ENCODE results near the gene ZGPAT. TPM values are rescaled to one million over a fixed set of nuclear protein-coding genes. Genes with fewer than 3 reads are reported as not detected.

Gene ZGPAT
- total and polyA plus RNA-seq, 2 of the 4 experiments (the other 2 are of a cell fraction): 13.4 to 20.2 TPM

GRCh38 chr20:63685269-63686026, 22.4 kb upstream of the ZGPAT start:
- ChIA-PET POLR2A (ENCODE audit: unreplicated experiment) (interaction anchor here (0.5 kb wide), 1 partner anchor 165 kb away, joined by 6 read pairs; no protein-coding TSS in a partner anchor), CTCF (no interaction called here)
- Histone ChIP-seq H2AFZ (replicated peaks; ENCODE audit: low read length, poor library complexity) (peak overlapping the region; percentile 92), H3K9me3 (ENCODE audit: control insufficient read depth, insufficient read depth, low read length) (no peaks in the 10 kb centered on the region), H2AK5ac (ENCODE audit: low read depth, low read length) (peak overlapping the region; percentile 99), H3K79me1 (ENCODE audit: low read depth in 1 of 2, low read length in 2 of 2) (peaks cover 10 to 44% of the 10 kb centered on the region in 2 experiments; a peak in 3 of 4 replicates), H3K4me2 (ENCODE audit: low read depth, low read length) (no peak overlapping the region), H3K18ac (ENCODE audit: low read depth, low read length) (no peak overlapping the region), H2BK120ac (ENCODE audit: low read depth, low read length) (peak overlapping the region; percentile 95), H3K4ac (ENCODE audit: low read depth, low read length) (peak overlapping the region; percentile 98), H3K4me1 (ENCODE audit: control insufficient read depth, insufficient read depth, low read length) (peaks cover 31% of the 10 kb centered on the region), H4K20me1 (ENCODE audit: insufficient read depth, low read length) (no peaks in the 10 kb centered on the region), H3K27me3 (ENCODE audit: control insufficient read depth, insufficient read depth, low read length) (no peaks in the 10 kb centered on the region), H2AK9ac (replicated peaks; ENCODE audit: low read depth, low read length, poor library complexity) (peak overlapping the region; percentile 90), H3K4me3 (ENCODE audit: insufficient read depth, low read depth, low read length) (no peak overlapping the region), H4K91ac (ENCODE audit: insufficient read depth, low read depth, low read length) (peak overlapping the region; percentile 92), H3K56ac (ENCODE audit: extremely low read depth, insufficient read depth, low read length) (no peak overlapping the region), H2BK20ac (ENCODE audit: low read depth, low read length) (peak overlapping the region; percentile 82), H3K23ac (ENCODE audit: low read depth, low read length) (peak overlapping the region; percentile 24; the same call in 1 of the 2 replicates), H4K5ac (ENCODE audit: low read depth, low read length) (peak overlapping the region; percentile 57; the same call in 1 of the 2 replicates), H3K14ac (replicated peaks; ENCODE audit: low read depth, low read length) (peak overlapping the region; percentile 73; the same call in 1 of the 2 replicates), H3K27ac (ENCODE audit: insufficient read depth, low read length) (no peak overlapping the region), H3K9me1 (ENCODE audit: insufficient read depth, low read length) (peaks cover 27% of the 10 kb centered on the region), H4K8ac (ENCODE audit: low read depth in 2 of 2, low read length in 2 of 2) (peak overlapping the region; percentile 83 to 98; a peak in 3 of 4 replicates), H2BK15ac (ENCODE audit: low read depth, low read length) (peak overlapping the region; percentile 42; the same call in 1 of the 3 replicates), H2BK5ac (ENCODE audit: low read depth, low read length, poor library complexity, severe bottlenecking) (peak overlapping the region; percentile 96), H3K9ac (ENCODE audit: low read depth, low read length) (no peak overlapping the region), H3K36me3 (ENCODE audit: control insufficient read depth, insufficient read depth, low read length) (peaks cover 7% of the 10 kb centered on the region; the same call in 1 of the 2 replicates)
- BruUV-seq (replicated peaks): no TSS peak
- intact Hi-C loops (cut with micrococcal nuclease): no loop called here
- dilution Hi-C loops (cut with HindIII; ENCODE audit: low sequenced_read_pairs, unreplicated experiment): no loop called here
- DNase-seq (no peak), ATAC-seq (ENCODE audit: low read depth) (no peak)
- in situ Hi-C loops (cut with MboI; ENCODE audit: low sequenced_read_pairs): no loop called here
- 95% methylated on average over 11 of the region's 21 CpGs; no CpG with 5 or more reads in 1 of the 2 experiments for WGBS, 2 experiments (ENCODE audit: extremely low coverage in 2 of 2, insufficient read length in 1 of 2)
- no peak for TF ChIP-seq NFE2L2 (IDR thresholded peaks at IDR 0.05; ENCODE audit: low read depth, low read length)
- no peak for TF ChIP-seq FOS (IDR thresholded peaks at IDR 0.05; ENCODE audit: low read depth, low read length)
- no peak for TF ChIP-seq CHD1 (IDR thresholded peaks at IDR 0.05; ENCODE audit: low read depth, low read length)
- no peak for TF ChIP-seq RCOR1 (IDR thresholded peaks at IDR 0.05; ENCODE audit: insufficient replicate concordance, low read length)
- no peak for TF ChIP-seq MAZ (IDR thresholded peaks at IDR 0.05; ENCODE audit: borderline replicate concordance, low read depth, low read length)
- TF ChIP-seq RAD21 (IDR thresholded peaks at IDR 0.05; ENCODE audit: low read length): no peak
- no peak for TF ChIP-seq POLR2A (IDR thresholded peaks at IDR 0.05; ENCODE audit: low read depth, low read length)
- no peak for TF ChIP-seq CEBPB (IDR thresholded peaks at IDR 0.05; ENCODE audit: low read depth, low read length)
- TF ChIP-seq RFX5 (IDR thresholded peaks at IDR 0.05; ENCODE audit: low read depth, low read length): no peak
- no peak for TF ChIP-seq USF2 (IDR thresholded peaks at IDR 0.05; ENCODE audit: low read depth, low read length)
- TF ChIP-seq CTCF (conservative IDR thresholded peaks at IDR 0.05; ENCODE audit: low read depth, low read length): no peak
- TF ChIP-seq SMC3 (IDR thresholded peaks at IDR 0.05; ENCODE audit: low read depth, low read length): no peak
- TF ChIP-seq MXI1 (IDR thresholded peaks at IDR 0.05; ENCODE audit: borderline replicate concordance, low read depth, low read length): no peak
- no peak for TF ChIP-seq MAFK (IDR thresholded peaks at IDR 0.05; ENCODE audit: low read depth, low read length)

All from IMR-90 (cell line).